HepG2 (cell line): ENCODE data around the gene ZBTB20. TPM values are rescaled to one million over a fixed set of nuclear protein-coding genes. Genes with fewer than 3 reads are reported as not detected.

Source experiments
- ATAC-seq: fragments of 200-7000 bp; cut with Tn5 transposase; 3 replicates; pipeline ENCODE4 v1.9.1; 2020; ENCODE audit warnings: mild to moderate bottlenecking, moderate library complexity
- BruUV-seq: library from RNA; stranded (reverse); fragments of 400-500 nt; replicated peaks from 2 replicates; lab custom pipeline; 2021; lab: Mats Ljungman, UMichigan
- CTCF ChIA-PET: fragments of 300-600 bp; formaldehyde crosslinking; extraction: SDS; loops from one replicate; lab custom pipeline; 2021; ENCODE audit warnings: low total read pairs, inconsistent platforms, low intra/inter-chr PET ratio; lab: Yijun Ruan, JAX
- POLR2A ChIA-PET: fragments of 350-600 bp; sonication (Branson Sonifier 250); formaldehyde crosslinking; loops from one replicate; lab custom pipeline; 2020; ENCODE audit warnings: antibody characterized with exemption, inconsistent platforms; lab: Yijun Ruan, JAX
- DNase-seq: peaks from one replicate; pipeline ENCODE4 v3.0.0-alpha.2; 2015; ENCODE audit warnings: low spot score
- FAIRE-seq: peaks from 3 replicates; lab custom pipeline; 2011; peaks lifted over from hg19 to GRCh38; lab: Jason Lieb, UNC
- H2AFZ ChIP-seq: one replicate; pipeline ENCODE4 v1.6.1; 2011; ENCODE audit warnings: low read length, inconsistent platforms
- H3K27ac ChIP-seq: fragments of 300-600 bp; 3 replicates; pipeline ENCODE4 v1.8.0; 2011; ENCODE audit warnings: mixed run types, mild to moderate bottlenecking, mixed read lengths, low read length, inconsistent platforms; ENCODE audit not compliant: insufficient read depth; ENCODE audit errors: extremely low read length
- H3K27me3 ChIP-seq, 2 experiments: fragments of 200-600 bp in 1 of 2; 2 replicates in 1 of 2; 3 replicates in 1 of 2; pipeline versions ENCODE4 v1.6.0 to v1.8.0; 2011; ENCODE audit warnings: low read length in 2 of 2, mild to moderate bottlenecking in 2 of 2, moderate library complexity in 2 of 2, inconsistent platforms in 1 of 2; ENCODE audit not compliant: insufficient read depth in 2 of 2, control insufficient read depth in 1 of 2
- H3K36me3 ChIP-seq, 2 experiments: fragments of 200-600 bp in 1 of 2; replicated peaks in 1 of 2; 2 replicates in 1 of 2; 3 replicates in 1 of 2; pipeline versions ENCODE4 v1.5.1 to v1.8.0; 2011; ENCODE audit warnings: low read length in 2 of 2, inconsistent platforms in 1 of 2; ENCODE audit not compliant: insufficient read depth in 2 of 2, control insufficient read depth in 1 of 2
- H3K4me1 ChIP-seq: 2 replicates; pipeline ENCODE4 v1.5.1; 2012; ENCODE audit warnings: low read length, inconsistent platforms; ENCODE audit not compliant: insufficient read depth
- H3K4me2 ChIP-seq: 2 replicates; pipeline ENCODE4 v1.6.0; 2011; ENCODE audit warnings: low read depth, low read length, inconsistent platforms
- H3K4me3 ChIP-seq, 3 experiments: fragments of 200-600 bp in 1 of 3; sonication (generic), shearing (Covaris generic) in 1 of 3; replicated peaks in 1 of 3; 2 replicates each; pipeline ENCODE4 v1.5.1; 2011 to 2016; ENCODE audit warnings: low read length in 3 of 3, inconsistent platforms in 2 of 3, low read depth in 2 of 3, mild to moderate bottlenecking in 2 of 3, control low read depth in 1 of 3, mixed read lengths in 1 of 3; ENCODE audit not compliant: insufficient read depth in 1 of 3
- H3K79me2 ChIP-seq: one replicate; pipeline ENCODE4 v1.6.1; 2011; ENCODE audit warnings: low read length, inconsistent platforms; ENCODE audit not compliant: insufficient read depth
- H3K9ac ChIP-seq: 2 replicates; pipeline ENCODE4 v1.6.0; 2011; ENCODE audit warnings: mild to moderate bottlenecking, low read depth, low read length, inconsistent platforms; ENCODE audit not compliant: insufficient read depth
- H3K9me3 ChIP-seq: 2 replicates; pipeline ENCODE4 v1.5.1; 2012; ENCODE audit warnings: mild to moderate bottlenecking, low read length
- H4K20me1 ChIP-seq: 2 replicates; pipeline ENCODE4 v1.6.0; 2011; ENCODE audit warnings: inconsistent platforms, mild to moderate bottlenecking, low read length, moderate library complexity; ENCODE audit not compliant: insufficient read depth
- FOSL1 ChIP-seq: sonication (generic); formaldehyde crosslinking; IDR thresholded peaks from 2 replicates; pipeline ENCODE4 v1.9.0; 2021; ENCODE audit warnings: missing genetic modification reagents, borderline replicate concordance
- IKZF1 ChIP-seq: fragments of 450-650 bp; IDR thresholded peaks from 2 replicates; pipeline ENCODE4 v1.7.1; 2016
- NFYB ChIP-seq: sonication (generic); formaldehyde crosslinking; IDR thresholded peaks from 2 replicates; pipeline ENCODE4 v1.4.0; 2020; ENCODE audit warnings: missing genetic modification reagents
- SATB2 ChIP-seq: sonication (generic); formaldehyde crosslinking; IDR thresholded peaks from 2 replicates; pipeline ENCODE4 v1.5.0; 2020; ENCODE audit warnings: missing genetic modification reagents
- ZNF30 ChIP-seq: sonication (generic); formaldehyde crosslinking; IDR thresholded peaks from 2 replicates; pipeline ENCODE4 v1.5.0; 2020; ENCODE audit warnings: mild to moderate bottlenecking, missing genetic modification reagents
- ZNF614 ChIP-seq: IDR thresholded peaks from 2 replicates; pipeline ENCODE4 v1.6.1; 2018; ENCODE audit warnings: missing biosample characterization, missing genetic modification reagents, inconsistent platforms, borderline replicate concordance
- ZNF619 ChIP-seq: sonication (generic); formaldehyde crosslinking; IDR thresholded peaks from 2 replicates; pipeline ENCODE4 v1.4.0; 2020; ENCODE audit warnings: mild to moderate bottlenecking, missing genetic modification reagents
- WGBS: methylation state at CpG from one replicate; pipeline ENCODE4 v1.1.6; 2017; ENCODE audit warnings: low lambda C conversion rate; 5-methylcytosine and 5-hydroxymethylcytosine counted together
- in situ Hi-C: cut with HindIII; loops from 2 replicates; pipeline ENCODE4 v1.10.0; 2017; ENCODE audit warnings: low pct_unique_long_range_greater_than_20kb; ENCODE audit not compliant: extremely low pct_ligation_motif_present
- intact Hi-C: fragments of 100-400 bp; cut with micrococcal nuclease; formaldehyde crosslinking; loops from one replicate; pipeline ENCODE4 v1.10.0; 2022; ENCODE audit not compliant: unreplicated experiment
- polyA plus RNA-seq, 8 experiments: library from polyadenylated mRNA; depleted of rRNA in 3 of 8; stranded (reverse) in 7 of 8; unstranded in 1 of 8; fragments of >200 nt; fragmentation: Illumina TruSeq in 4 of 8; extraction: Trizol in 4 of 8; gene quantifications; 2 replicates each; pipeline versions ENCODE4 v1.2.1 to v1.2.3, GENCODE V29; 2011 to 2016; ENCODE audit warnings: low read depth in 4 of 8, missing spikeins in 1 of 8, mixed read lengths in 1 of 8; ENCODE audit not compliant: insufficient read depth in 1 of 8
- total RNA-seq, 5 experiments: library from RNA; depleted of rRNA; stranded (reverse); fragments of >200 nt; fragmentation: Illumina TruSeq; extraction: Trizol; gene quantifications; 2 replicates each; pipeline ENCODE4 v1.2.3, GENCODE V29; 2016; ENCODE audit warnings: low read depth in 1 of 5

Gene ZBTB20
- total and polyA plus RNA-seq, 2 of the 13 experiments (the other 11 are each of a cell fraction or from before 2014, with no cell fraction given): 1.9 to 8.8 TPM

- ChIA-PET POLR2A (no interaction called here), CTCF (no interaction called here)
- no peaks in the 10 kb centered on the region for H3K79me2 ChIP-seq
- WGBS: 99% methylated on average over 5 of the region's 5 CpGs
- H3K4me2 ChIP-seq: no peak overlapping the region
- H3K9me3 ChIP-seq: no peaks in the 10 kb centered on the region
- H4K20me1 ChIP-seq: no peaks in the 10 kb centered on the region
- FAIRE-seq: no peak
- H3K4me1 ChIP-seq: peaks cover 10% of the 10 kb centered on the region
- H3K9ac ChIP-seq: no peak overlapping the region
- H2AFZ ChIP-seq: no peak overlapping the region
- no peak for ATAC-seq
- intact Hi-C loops: no loop called here
- DNase-seq: no peak
- no peak overlapping the region for H3K27ac ChIP-seq
- BruUV-seq: no TSS peak
- in situ Hi-C loops: no loop called here
- no peaks in the 10 kb centered on the region for H3K36me3 ChIP-seq
- no peaks in the 10 kb centered on the region for H3K27me3 ChIP-seq
- H3K4me3 ChIP-seq: no peak overlapping the region
- TF ChIP-seq NFYB (CRISPR knock-in tag) (no peak), ZNF30 (CRISPR knock-in tag) (no peak)
Measured at GRCh38 chr3:114566162-114566755, 580.8 kb downstream of the ZBTB20 start.

- Histone ChIP-seq H3K9ac (no peak overlapping the region), H3K36me3 (no peaks in the 10 kb centered on the region), H3K4me3 (no peak overlapping the region), H3K27me3 (no peaks in the 10 kb centered on the region), H4K20me1 (no peaks in the 10 kb centered on the region)
- no peak for TF ChIP-seq ZNF614 (CRISPR knock-in tag)
- no peak for TF ChIP-seq SATB2 (CRISPR knock-in tag)
- no peak for TF ChIP-seq FOSL1 (CRISPR knock-in tag)
- no peak for TF ChIP-seq ZNF619 (CRISPR knock-in tag)
- TF ChIP-seq IKZF1: no peak
- TF ChIP-seq, all 625 proteins: peak for 0
- CTCF ChIA-PET: no interaction called here
- peaks cover 10% of the 10 kb centered on the region for H3K4me1 ChIP-seq
- no TSS peak for BruUV-seq
- POLR2A ChIA-PET: no interaction called here
- H3K4me2 ChIP-seq: no peak overlapping the region
- ATAC-seq: no peak
- intact Hi-C loops: no loop called here
- no peak overlapping the region for H3K27ac ChIP-seq
- 95% methylated on average over 8 of the region's 8 CpGs for whole genome bisulfite sequencing
- FAIRE-seq: no peak
- in situ Hi-C loops: no loop called here
- no peaks in the 10 kb centered on the region for H3K79me2 ChIP-seq
- H3K9me3 ChIP-seq: no peaks in the 10 kb centered on the region
- no peak for DNase-seq
- no peak overlapping the region for H2AFZ ChIP-seq
Measured at GRCh38 chr3:114565216-114565615, 581.9 kb downstream of the ZBTB20 start.
